Measurements from ENCODE around the gene GAL3ST3.

The GAL3ST3 gene

DNA sequence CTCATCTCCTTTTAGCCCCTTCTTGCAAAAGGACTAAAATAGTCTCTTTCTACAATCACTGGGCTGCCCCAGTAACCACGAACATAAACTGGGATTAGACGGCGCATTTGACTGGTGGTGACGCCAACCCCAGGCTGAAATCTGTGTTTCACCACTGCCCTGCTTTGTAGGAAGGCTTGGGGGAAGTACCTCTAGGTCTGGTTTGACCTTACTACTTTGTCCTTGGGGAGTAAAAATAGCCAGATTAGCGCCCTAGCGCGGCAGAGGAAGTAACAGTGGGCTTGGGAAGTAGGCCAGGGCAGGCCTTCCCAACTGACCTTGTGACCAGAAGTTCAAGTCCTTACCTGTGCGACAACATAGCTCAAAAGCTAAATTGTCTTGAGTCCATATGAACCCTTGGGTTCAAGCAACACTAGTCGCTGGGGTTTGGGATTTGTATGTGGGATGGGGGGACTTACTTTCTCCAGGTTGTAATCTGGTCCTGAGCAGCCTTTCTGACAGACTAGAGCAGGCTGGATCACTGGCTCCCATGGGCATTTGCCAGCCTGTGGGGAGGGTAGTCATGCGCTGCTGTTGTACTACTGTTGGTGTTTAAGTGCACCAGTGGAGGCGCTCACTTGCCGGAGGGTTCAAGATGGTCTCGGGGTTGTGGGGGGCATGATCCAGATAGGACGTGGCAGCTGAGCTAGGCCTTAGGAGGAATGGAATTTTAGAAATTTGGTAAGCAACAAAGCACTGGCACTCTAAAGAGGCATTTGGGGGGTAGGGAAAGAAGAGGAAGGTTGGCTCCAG, 20.2 kb upstream of the GAL3ST3 start:
- peak; percentile 18 for DNase-seq

DNA sequence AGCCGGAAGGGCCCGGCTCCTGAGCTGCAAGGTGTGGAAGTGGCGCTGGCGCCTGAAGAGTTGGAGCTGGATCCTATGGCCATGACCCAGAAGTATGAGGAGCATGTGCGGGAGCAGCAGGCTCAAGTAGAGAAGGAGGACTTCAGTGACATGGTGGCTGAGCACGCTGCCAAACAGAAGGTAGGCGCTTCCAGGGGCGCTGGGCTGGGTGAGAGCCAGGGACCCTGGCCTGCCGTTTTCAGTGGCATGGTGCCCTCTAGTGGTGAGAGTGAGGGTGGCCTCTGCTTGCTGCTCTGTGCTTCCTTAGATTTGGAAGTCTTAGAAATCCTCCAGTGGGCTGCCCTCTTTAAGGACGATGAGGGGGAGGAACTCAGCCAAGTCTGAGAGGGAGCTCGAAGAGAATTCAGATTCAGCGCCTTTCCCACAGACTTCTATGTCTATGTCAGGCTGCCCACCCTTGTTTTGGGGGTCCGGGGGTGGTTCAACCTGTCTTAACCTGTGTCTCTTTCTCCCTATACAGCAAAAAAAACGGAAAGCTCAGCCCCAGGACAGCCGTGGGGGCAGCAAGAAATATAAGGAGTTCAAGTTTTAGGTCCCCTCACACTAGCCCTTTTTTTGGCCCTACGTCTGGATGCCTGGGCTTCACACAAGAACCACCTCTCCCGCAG, 19.3 kb upstream of the GAL3ST3 start:
- peak; percentile 82 for DNase-seq

DNA sequence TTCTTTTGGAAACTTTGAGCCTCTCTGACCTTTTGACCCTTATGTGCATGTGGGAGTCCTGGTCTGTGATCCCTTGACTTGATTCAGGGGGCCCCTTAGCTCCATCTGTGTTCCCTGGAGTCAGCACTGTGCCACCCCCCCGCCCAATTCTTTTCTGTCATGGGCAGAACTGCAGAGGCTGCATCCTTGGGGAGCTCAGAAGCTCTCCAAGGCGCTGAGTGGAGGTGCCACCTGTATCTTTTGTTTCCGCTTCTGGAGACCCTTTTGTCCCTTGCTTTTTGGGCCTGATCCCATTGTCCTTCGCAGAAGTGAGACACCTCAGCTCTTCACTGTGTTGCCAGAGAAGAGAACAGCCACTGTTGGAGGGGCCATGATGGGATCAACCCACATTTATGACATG, 18.7 kb upstream of the GAL3ST3 start:
- no peak for DNase-seq

DNA sequence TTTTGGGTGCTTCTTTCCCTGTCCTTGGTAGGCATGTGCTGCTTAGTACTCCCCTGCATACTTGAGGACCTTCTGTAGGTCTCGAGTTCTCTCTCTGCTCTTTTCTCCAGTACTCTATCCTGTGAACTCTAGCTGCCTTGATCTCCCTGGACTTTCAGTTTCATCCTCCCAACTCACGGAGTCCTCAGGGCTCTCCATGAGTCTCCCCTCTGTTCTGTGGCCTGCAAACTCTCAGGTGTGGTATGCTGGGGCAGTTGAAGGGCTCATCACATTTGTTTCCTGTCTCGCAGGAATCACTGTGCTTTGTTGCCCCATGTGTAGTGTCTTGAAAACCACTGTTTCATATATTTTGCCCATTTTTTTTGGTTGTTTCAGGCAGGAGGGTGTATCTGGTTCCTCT, 17.8 kb upstream of the GAL3ST3 start:
- no peak for DNase-seq

DNA sequence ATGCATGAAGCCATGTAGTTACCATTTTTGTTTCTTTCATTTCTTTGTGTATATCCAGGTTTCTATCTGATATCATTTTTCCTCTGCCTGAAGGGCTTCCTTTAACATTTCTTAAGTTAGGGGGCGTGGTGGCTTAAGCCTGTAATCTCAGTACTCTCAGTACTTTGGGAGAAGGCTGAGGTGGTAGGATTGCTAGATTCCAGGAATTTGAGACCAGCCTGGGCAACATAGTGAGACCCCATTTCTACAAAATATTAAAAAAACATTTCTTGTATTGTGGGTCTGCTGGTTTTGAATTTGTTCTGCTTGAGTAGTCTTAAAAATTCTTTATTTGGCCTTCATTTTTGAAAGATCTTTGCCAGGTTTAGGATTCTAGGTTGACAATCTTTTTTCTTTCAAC, 15.6 kb upstream of the GAL3ST3 start:
- DNase-seq: no peak

DNA sequence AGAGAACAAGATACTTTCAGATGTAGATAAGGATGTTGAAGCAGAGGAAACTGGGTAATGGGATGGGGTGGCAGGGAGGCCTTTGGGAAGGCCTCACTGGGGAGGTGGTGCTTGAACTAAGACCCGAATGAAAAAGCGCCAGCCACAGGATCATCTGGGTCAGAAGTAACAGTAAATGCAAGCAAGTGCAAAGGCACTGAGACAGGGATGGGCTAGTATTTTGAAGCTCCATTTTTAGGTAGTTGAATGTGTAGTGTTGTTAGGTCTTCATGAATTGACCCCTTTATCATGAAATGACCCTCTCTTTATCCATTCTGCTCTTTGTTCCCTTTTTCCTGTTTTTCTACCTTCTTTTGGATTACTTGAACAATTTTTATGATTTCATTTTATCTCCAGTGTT, 14.9 kb upstream of the GAL3ST3 start:
- no peak for DNase-seq

DNA sequence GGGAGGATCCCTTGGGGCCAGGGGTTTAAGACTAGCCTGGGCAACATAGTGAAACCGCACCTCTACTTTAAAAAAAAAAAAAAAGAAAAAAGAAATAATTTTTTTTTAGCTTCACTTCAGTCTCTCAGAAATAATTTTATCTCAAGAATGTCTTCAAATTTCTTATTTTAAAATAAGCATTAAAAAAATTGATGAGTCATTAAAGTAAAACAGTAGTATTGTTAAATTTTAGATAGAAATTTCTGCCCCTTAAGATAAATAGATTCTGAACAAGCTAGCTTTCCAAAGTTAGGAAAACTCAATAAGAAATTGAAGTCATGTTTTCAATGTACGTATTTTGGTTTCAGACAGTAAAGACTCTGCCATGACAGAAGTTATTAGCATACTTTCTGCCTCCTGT, 13.4 kb upstream of the GAL3ST3 start:
- no peak for DNase-seq

DNA sequence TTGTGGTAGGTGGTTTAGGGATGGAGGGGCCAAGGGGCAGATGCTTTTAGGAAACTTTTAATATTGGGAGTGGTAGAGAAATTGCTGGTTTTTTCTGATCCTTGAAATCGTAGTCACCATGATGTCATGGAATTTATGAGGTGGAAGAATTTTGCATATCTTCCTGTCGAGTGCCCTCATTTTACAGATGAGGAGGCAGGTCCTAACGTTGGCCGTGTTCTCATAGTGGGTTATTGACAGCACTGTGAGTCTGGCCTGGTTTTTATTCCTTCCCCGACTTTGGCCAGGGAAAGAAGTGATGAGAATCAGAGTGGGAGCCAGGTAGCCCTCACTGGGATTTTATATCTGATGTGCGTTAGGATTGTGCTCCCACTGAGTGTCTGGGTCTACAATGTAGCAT, 12.3 kb upstream of the GAL3ST3 start:
- DNase-seq: no peak

DNA sequence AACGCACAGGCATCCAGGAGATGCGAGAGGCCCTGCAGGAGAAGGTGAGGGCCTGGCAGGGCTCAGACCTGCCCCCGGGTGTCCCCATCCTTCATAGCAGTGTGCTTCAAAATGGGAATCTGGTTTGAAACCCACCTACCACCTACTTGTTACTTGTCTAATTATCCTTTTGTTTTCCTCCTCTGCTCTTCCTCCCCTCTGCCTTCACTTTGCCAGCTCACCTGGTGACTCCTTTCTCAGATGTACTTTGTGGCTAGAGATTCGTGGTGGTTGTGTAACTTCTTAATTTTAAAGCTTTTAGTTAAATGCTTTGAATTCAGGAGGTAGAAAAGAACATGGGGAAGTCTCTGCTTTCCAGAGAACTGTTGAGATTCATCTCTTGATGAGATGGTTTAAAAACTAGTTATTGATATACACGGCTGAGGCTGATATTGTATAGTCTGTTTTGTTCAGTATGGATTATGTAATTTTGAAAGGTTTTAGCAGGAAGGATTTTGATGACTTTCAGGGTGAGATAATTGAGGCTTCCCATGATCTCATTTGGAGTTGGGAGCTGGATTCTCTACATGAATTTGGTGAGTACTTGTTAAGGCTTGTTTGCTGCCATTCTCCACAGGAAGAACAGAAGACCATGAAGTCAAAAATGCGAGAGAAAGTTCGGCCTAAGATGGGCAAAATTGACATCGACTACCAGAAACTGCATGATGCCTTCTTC, 11.2 kb upstream of the GAL3ST3 start:
- DNase-seq: no peak

DNA sequence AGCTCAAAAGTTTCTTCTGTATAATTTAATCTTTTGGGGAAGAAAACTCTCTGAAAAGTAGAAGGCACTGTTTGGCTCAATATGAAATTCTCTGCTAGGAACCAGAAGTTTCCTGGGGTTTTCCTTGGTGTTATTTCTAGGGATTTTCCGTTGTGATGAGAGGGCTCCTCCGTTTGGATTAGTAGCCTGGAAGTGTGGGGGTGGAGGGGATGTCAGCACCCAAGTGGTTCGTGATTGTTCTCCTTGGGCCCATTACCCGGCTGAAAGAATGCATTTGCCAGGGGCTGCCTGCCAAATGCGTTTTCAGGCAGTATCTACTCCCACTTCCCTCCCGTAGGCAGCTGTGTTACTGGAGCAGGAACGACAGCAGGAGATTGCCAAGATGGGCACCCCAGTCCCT, 7.5 kb upstream of the GAL3ST3 start:
- DNase-seq: no peak

DNA sequence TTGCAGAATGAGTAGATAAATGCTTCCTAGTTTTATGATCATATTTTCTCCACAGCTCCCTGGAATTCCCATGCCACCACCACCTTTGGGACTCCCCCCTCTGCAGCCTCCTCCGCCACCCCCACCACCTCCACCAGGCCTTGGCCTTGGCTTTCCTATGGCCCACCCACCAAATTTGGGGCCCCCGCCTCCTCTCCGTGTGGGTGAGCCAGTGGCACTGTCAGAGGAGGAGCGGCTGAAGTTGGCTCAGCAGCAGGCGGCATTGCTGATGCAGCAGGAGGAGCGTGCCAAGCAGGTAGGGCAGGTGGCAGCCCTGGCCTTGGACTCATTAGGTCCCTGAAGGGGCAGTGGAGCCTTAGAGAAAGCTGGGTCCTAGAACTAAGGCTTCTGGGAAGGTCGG, 6.1 kb upstream of the GAL3ST3 start:
- no peak for DNase-seq

DNA sequence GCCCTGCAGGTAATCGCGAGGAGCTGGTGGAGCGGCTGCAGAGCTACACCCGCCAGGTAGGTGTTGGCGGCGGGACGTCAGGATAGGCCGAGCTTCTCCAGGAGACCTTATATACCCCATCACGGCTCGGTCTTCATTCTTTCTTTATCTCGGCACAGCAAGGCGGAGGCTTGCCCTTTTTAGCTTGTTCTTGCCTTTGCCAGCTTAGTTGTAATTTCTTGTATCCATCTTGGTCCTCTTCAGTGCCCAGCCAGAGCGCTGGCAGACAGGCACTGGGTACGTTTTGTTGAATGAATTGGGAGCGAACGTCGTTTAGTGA, 3.7 kb upstream of the GAL3ST3 start:
- DNase-seq: no peak

DNA sequence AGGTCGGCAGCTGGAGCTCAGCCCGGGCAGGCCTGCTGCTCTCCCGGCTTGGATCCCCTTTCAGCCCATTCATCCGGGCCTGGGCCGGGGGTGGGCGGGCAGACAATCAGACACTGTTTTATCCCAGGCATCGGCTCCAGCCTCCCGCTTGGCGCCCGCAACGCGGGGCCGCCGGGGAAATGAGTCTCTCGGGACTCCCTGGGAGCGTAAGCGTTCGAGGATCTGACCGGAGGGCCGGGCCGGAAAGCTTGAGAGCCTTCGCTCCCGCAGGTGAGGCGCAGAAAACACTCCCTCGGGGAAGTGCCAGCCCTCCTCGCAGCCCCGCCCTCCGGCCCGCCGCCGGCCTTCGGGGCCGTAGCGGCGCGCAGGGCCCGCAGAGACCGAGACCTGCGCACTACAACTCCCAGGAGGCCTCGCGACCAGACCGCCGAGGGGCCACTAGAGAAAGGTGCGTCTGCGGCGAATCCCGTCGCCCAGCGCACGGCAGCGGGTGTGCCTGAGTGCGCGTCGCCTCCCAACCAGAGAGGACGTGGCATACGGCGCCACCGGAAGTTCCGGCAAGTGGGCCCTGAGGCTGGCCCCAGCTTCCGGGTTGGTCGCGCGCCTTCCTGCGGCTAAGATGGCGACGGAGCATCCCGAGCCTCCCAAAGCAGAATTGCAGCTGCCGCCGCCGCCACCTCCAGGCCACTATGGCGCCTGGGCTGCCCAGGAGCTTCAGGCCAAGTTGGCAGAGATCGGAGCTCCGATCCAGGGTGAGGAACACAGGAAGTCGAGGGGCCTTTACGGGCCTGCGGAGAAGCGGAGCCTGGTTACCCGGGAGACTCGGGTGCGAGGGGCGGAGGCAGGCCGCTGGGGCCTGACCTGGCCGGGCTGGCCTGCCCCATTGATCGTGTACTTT, 3.1 kb upstream of the GAL3ST3 start, which contains the start of gene SF3B2:
TSS of gene SF3B2 (plus strand) at position 599 of the 898 bp plus-strand sequence. CDS start at position 620, 21 bp downstream.
- peak; percentile 99 for DNase-seq

DNA sequence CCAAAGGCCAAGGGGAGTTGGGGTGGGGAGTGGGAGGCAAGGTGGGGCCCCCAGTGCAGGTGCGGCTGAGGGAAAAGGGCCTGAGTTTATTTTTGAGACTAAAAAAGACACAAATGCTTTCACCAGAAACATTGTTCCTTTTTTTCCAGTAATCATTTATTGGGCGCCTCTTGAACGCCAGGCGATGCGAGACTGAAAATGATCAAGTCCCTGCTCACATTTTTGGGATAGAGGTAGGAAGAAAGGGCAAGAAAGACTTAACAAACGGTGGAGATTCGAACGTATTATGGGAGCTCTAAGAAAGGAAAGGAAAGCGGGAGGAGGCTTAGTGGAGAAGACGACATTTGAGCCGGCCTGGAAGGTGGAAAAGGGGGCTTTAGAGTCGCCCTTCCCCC, 2.4 kb upstream of the GAL3ST3 start:
- no peak for DNase-seq

DNA sequence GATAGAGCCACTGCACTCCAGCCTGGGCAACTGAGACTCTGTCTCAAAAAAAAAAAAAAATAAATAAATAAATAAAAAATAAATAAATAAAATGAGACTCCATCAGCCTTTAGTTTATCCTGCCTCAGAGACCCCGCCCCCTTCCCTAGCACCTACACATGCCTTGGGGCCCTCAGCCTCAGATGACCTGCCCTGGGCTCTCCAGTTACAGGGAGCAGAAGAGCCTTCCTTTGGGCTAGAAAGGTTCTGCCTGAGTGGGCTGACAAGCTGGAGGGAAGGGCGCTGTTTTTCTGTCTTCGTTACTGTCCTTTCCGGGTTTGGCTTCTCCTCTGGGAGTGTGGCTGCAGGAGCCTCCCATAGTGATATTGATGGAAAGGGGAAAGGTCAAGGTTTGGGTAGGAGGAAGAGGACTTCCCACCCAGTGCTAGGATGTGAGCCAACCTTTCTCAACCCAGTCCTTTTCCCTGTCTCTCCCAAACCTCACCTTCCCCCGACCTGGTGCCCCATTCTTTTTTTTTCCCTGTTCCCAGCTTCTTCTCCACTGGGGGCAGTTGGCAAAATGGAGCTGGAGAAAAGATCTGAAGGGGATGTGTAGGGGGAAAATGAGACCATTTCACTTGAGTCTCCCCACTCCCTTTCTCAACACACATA, 1.7 kb upstream of the GAL3ST3 start:
- DNase-seq: no peak

DNA sequence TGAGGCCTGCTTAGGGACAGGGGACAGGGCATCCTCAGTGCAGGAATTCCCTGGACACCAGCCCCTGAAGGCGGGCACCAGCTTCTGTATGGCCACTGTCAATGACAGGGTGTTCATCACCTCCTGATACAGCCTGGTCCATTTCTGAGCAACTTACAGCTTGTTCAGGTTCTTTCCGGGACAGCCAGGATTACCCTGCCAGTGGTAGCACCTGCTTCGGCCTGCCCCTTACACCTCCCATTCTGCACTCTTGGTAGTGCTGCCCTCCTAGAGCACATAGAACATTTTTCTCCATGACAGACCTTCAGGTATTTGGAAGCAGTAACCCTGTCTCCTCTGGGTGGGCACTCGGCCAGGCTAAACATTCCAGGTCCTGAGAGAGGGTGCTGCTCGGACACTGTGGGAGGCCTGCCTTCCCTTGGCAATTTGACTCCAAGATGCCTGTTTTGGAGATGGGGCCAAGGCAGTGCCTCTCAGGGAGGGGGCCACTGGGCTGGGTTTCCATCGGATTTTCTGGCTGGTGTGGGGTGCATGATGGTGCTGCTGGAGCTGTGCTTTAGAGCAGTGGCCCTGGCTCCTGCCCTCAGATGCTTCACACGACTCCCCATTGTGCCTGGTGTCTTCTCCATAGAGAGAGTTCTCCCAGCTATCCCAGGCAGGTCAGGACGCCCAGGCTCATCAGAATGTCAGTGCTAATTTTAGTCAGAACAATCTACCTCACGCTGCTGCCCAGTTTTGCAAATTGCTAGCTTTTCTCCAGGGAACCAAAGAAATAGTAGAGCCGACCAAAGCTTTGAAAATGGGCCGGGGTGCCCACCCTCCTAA, 1.2 kb downstream of the GAL3ST3 start:
- DNase-seq: no peak

DNA sequence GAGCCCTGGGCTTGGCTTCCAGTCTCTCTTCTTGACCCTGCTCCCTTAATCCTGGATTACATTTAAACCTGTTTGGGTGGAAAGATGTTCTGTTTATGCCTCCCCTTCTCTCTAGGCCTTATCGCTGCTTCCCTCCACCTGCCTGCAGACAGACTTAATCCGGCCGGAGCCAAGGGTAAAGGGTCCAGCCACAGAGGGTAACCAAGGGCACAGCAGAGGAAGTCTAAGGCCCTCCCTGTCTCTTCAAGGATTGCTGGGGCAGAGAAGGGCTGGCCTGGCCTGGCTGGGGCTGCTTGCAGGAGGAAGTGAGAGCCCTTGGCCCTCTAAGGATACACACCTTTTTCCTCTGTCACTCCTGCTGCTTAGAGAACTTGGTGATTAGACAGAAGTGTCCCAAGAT, 2.1 kb downstream of the GAL3ST3 start:
- DNase-seq: no peak

DNA sequence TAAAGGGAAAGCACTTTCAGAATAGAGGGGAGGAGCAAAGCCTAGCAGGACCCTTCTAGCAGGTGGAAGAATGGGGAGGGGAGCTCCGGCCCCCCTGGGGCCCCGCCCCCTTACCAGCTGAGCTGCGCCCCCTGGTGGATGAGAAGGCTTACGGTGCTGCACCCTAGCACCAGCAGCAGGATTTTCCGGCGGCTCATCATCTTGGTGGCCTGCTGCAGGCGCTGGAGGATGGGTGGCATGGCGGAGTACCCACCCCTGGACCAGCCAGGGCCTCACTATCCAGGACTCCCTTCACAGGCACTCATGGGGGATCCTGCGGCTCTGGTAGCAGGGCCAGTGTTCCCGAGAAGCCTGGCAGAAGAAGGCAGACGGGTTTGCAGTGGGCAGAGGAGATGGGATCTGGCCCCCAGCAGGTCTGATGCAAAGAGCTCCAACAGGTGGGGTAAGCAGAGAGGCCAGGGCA, 3.8 kb downstream of the GAL3ST3 start:
- peak; percentile 85 for DNase-seq

DNA sequence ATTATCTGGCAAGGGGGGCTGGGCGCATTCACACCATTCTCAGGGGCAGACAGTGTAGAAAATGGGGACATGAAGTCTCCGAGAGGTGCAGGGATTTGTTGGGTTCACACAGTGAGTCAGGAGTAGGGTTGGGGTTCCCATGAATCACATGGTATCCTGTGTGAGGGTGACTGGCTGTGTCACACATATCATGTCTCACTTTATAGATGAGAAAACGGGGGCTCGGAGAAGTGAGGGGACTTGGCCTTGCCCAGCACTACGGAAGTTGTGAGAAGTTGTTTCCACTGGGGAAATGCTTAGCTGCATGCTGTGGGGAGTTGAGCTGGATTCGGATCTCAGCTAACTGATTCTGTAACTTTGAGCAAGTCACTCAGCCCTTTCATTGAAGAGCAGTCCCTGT, 4.2 kb downstream of the GAL3ST3 start:
- no peak for DNase-seq

DNA sequence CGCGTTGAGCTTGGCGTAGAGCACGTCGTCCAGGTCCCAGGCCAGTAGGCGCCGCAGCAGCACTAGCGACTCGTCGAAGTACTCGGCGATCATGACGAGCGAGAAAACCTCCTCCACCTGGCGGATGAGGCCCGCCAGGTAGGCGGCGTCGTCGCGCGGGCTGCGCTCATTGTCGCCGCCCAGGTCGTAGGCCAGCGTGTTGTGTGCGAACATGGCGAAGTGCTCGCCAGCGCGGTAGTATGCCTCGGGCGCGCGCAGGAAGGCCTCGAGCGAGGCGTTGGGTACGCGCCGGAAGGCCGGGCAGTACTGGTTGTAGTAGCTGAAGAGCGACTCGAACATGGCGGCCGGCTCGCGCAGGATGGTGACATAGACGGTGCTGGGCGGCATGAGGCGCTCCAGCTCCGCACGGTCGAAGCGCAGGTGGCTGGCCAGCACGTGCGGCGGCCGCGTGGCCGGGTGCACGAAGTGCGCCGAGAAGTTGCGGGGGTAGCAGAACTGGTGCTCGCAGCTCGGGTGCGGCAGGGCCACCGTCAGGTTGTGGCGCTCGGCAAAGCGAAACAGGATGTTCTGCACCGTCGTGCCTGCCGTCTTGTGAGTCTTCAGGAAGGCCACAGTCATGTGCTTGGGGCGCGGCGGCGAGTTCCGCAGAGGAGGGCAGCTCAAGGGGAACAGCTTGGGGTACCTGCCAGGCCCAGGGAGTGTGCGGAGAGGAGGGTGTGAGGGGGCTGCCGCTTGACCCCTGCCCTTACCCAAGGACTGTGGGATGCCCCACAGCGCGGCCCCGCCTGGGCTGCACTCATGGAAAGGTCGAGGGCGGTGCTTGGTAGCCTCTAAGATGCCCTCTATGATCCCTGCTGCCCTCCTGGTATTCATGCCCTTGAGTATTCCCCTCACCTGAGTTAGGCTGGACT, 5.7 kb downstream of the GAL3ST3 start:
- no peak for DNase-seq
